HEK293 (cell line): ENCODE data around the gene ARHGAP24.

Experiments used
- CTCF ChIA-PET: fragments of 350-600 bp; formaldehyde crosslinking; extraction: SDS; loops from one replicate; lab custom pipeline; 2021; ENCODE audit warnings: antibody characterized with exemption; lab: Yijun Ruan, JAX
- POLR2A ChIA-PET: fragments of 300-600 bp; formaldehyde crosslinking; extraction: SDS; loops from one replicate; lab custom pipeline; 2020; ENCODE audit warnings: antibody characterized with exemption, inconsistent platforms; lab: Yijun Ruan, JAX
- H3K27ac ChIP-seq: fragments of 200-500 bp; sonication (Bioruptor generic); 2 replicates; pipeline ENCODE4 v1.5.1; 2014; ENCODE audit warnings: low read depth, low read length, control low read depth, inconsistent platforms; ENCODE audit errors: extremely low read depth
- H3K36me3 ChIP-seq, 2 experiments: fragments of 200-500 bp in 1 of 2; sonication (Bioruptor generic) in 1 of 2; 1 replicate in 1 of 2; 2 replicates in 1 of 2; pipeline ENCODE4 v1.5.1; 2014 to 2017; ENCODE audit warnings: inconsistent platforms in 2 of 2, low read length in 2 of 2; ENCODE audit not compliant: control insufficient read depth in 2 of 2, insufficient read depth in 1 of 2
- H3K4me1 ChIP-seq: fragments of 200-500 bp; sonication (Bioruptor generic); 2 replicates; pipeline ENCODE4 v1.5.1; 2014; ENCODE audit warnings: mild to moderate bottlenecking, low read length, inconsistent platforms; ENCODE audit not compliant: control insufficient read depth, insufficient read depth
- H3K4me3 ChIP-seq: 2 replicates; pipeline ENCODE4 v1.5.1; 2011; ENCODE audit warnings: low read depth, mild to moderate bottlenecking, control low read depth, low read length, moderate library complexity
- H3K9me3 ChIP-seq: fragments of 200-500 bp; sonication (Bioruptor generic); 2 replicates; pipeline ENCODE4 v1.5.1; 2014; ENCODE audit warnings: low read depth, low read length, inconsistent platforms; ENCODE audit not compliant: control insufficient read depth, insufficient read depth
- FEZF1 ChIP-seq: fragments of 450-650 bp; formaldehyde crosslinking; IDR thresholded peaks from 2 replicates; pipeline ENCODE4 v1.5.1; 2016; ENCODE audit warnings: missing biosample characterization, missing genetic modification characterization
- GLI4 ChIP-seq: fragments of 450-650 bp; formaldehyde crosslinking; IDR thresholded peaks from 2 replicates; pipeline ENCODE4 v1.5.1; 2016; ENCODE audit warnings: missing biosample characterization, missing genetic modification characterization
- GLIS2 ChIP-seq: fragments of 450-650 bp; formaldehyde crosslinking; IDR thresholded peaks from 2 replicates; pipeline ENCODE4 v1.5.1; 2016; ENCODE audit warnings: missing biosample characterization, missing genetic modification characterization
- HOXA7 ChIP-seq: sonication (generic); formaldehyde crosslinking; IDR thresholded peaks from 2 replicates; pipeline ENCODE4 v1.8.1; 2022; ENCODE audit warnings: missing genetic modification reagents, borderline replicate concordance
- PRDM1 ChIP-seq: fragments of 450-650 bp; formaldehyde crosslinking; IDR thresholded peaks from 2 replicates; pipeline ENCODE4; 2016; ENCODE audit warnings: missing biosample characterization, missing genetic modification characterization
- TCF7L2 ChIP-seq: IDR thresholded peaks from 2 replicates; pipeline ENCODE4 v1.6.1; 2011; ENCODE audit warnings: low read depth, mild to moderate bottlenecking, inconsistent platforms, low read length, moderate library complexity, borderline replicate concordance
- WT1 ChIP-seq: fragments of 450-650 bp; formaldehyde crosslinking; IDR thresholded peaks from 2 replicates; pipeline ENCODE4 v1.5.1; 2016; ENCODE audit warnings: missing biosample characterization, missing genetic modification characterization
- ZBTB17 ChIP-seq: fragments of 450-650 bp; formaldehyde crosslinking; IDR thresholded peaks from 2 replicates; pipeline ENCODE4 v1.5.1; 2016; ENCODE audit warnings: missing biosample characterization, missing genetic modification characterization
- ZFP41 ChIP-seq: fragments of 450-650 bp; formaldehyde crosslinking; IDR thresholded peaks from 2 replicates; pipeline ENCODE4 v1.5.1; 2016; ENCODE audit warnings: missing biosample characterization, missing genetic modification characterization, borderline replicate concordance
- ZNF121 ChIP-seq: fragments of 450-650 bp; formaldehyde crosslinking; IDR thresholded peaks from 2 replicates; pipeline ENCODE4 v1.5.1; 2016; ENCODE audit warnings: missing biosample characterization, missing genetic modification characterization
- ZNF132 ChIP-seq: fragments of 450-650 bp; formaldehyde crosslinking; IDR thresholded peaks from 2 replicates; pipeline ENCODE4 v1.5.1; 2017; ENCODE audit warnings: missing biosample characterization, missing genetic modification characterization, borderline replicate concordance
- ZNF140 ChIP-seq: fragments of 450-650 bp; formaldehyde crosslinking; IDR thresholded peaks from 2 replicates; pipeline ENCODE4 v1.5.1; 2016; ENCODE audit warnings: missing biosample characterization, missing genetic modification characterization
- ZNF169 ChIP-seq: fragments of 450-650 bp; formaldehyde crosslinking; IDR thresholded peaks from 2 replicates; pipeline ENCODE4 v1.5.1; 2016; ENCODE audit warnings: missing biosample characterization, missing genetic modification characterization
- ZNF335 ChIP-seq: fragments of 450-650 bp; formaldehyde crosslinking; conservative IDR thresholded peaks from 2 replicates; pipeline ENCODE4 v1.5.1; 2016; ENCODE audit warnings: missing biosample characterization, missing genetic modification characterization
- ZNF48 ChIP-seq: fragments of 450-650 bp; formaldehyde crosslinking; IDR thresholded peaks from 2 replicates; pipeline ENCODE4 v1.5.1; 2016; ENCODE audit warnings: missing biosample characterization, missing genetic modification characterization
- ZNF501 ChIP-seq: fragments of 450-650 bp; formaldehyde crosslinking; IDR thresholded peaks from 2 replicates; pipeline ENCODE4 v1.5.1; 2016; ENCODE audit warnings: missing biosample characterization, missing genetic modification characterization
- ZNF530 ChIP-seq: fragments of 450-650 bp; formaldehyde crosslinking; IDR thresholded peaks from 2 replicates; pipeline ENCODE4 v1.5.1; 2016; ENCODE audit warnings: low read depth, missing biosample characterization, missing genetic modification characterization
- ZNF670 ChIP-seq: fragments of 450-650 bp; formaldehyde crosslinking; IDR thresholded peaks from 2 replicates; pipeline ENCODE4 v1.5.1; 2016; ENCODE audit warnings: missing biosample characterization, missing genetic modification characterization, low read depth
- ZNF792 ChIP-seq: fragments of 450-650 bp; formaldehyde crosslinking; IDR thresholded peaks from 2 replicates; pipeline ENCODE4 v1.5.1; 2016; ENCODE audit warnings: missing biosample characterization, missing genetic modification characterization
- ZNF830 ChIP-seq: fragments of 450-650 bp; IDR thresholded peaks from 2 replicates; pipeline ENCODE4 v1.5.0; 2018; ENCODE audit warnings: missing biosample characterization, missing genetic modification characterization, low read depth, mild to moderate bottlenecking, moderate library complexity
- TF ChIP-seq, protein P1 (sequence below): fragments of 450-650 bp; formaldehyde crosslinking; IDR thresholded peaks from 2 replicates; pipeline ENCODE4 v1.5.1; 2016; ENCODE audit warnings: missing biosample characterization, missing genetic modification characterization
- TF ChIP-seq, protein P2 (sequence below): fragments of 450-650 bp; formaldehyde crosslinking; IDR thresholded peaks from 2 replicates; pipeline ENCODE4 v1.5.1; 2016; ENCODE audit warnings: missing biosample characterization, missing genetic modification characterization
- TF ChIP-seq, protein P3 (sequence below): fragments of 450-650 bp; formaldehyde crosslinking; optimal IDR thresholded peaks from 2 replicates; pipeline ENCODE3; 2016; ENCODE audit warnings: missing biosample characterization, mild to moderate bottlenecking, missing genetic modification characterization
- TF ChIP-seq, protein P4 (sequence below): fragments of 450-650 bp; formaldehyde crosslinking; IDR thresholded peaks from 2 replicates; pipeline ENCODE4 v1.5.1; 2017; ENCODE audit warnings: missing biosample characterization, mild to moderate bottlenecking, missing genetic modification characterization, moderate library complexity
- TF ChIP-seq, protein P5 (sequence below): fragments of 450-650 bp; formaldehyde crosslinking; IDR thresholded peaks from 2 replicates; pipeline ENCODE4 v1.5.1; 2016; ENCODE audit warnings: missing biosample characterization, missing genetic modification characterization
- TF ChIP-seq, protein P6 (sequence below): fragments of 450-650 bp; formaldehyde crosslinking; IDR thresholded peaks from 2 replicates; pipeline ENCODE4 v1.5.1; 2016; ENCODE audit warnings: missing biosample characterization, missing genetic modification characterization

The ARHGAP24 gene

DNA sequence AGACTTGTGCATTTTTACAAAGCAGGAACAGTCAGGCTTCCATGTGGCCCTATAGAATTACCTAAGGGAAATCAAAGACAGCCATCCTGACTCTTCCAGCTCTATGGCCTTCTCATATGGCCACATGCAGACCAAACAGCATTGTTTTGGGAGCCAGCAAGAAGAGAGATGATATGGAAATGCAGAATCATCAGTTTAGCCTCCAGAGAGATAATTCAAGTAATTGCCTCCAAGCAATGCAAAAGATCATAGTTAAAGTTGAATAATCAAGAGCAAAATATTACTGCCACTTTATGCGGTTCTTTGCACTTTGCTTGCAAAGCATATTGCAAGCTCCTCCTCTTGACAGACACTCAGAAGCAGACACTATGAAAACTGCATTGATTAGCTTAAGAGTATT is 207.4 kb downstream of the ARHGAP24 start (continued):
- no peak for TF ChIP-seq ZNF792 (tag by site-specific recombination)
- no peak for TF ChIP-seq ZNF670 (tag by site-specific recombination)
- TF ChIP-seq GLIS2 (tag by site-specific recombination): no peak
- TF ChIP-seq HOXA7: no peak

DNA sequence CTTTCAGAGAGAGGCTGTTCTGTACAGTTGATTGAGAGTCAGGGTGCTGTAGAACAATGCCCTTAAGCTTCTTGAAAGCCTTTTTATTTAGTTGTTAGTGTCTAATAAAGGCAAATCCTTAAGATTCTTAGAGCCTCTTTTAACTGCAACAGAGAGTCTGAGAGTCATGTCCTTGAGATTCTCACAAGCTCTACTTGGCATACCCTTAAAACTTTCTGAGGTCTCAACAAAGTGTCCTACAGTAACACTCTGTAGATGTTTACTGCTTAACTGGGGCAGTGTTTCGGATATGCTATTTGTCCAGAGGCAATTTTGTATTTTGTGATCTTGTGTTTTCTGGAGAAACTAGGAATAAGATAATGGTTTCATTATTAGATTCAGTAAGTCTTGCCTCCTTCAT is 209.7 kb downstream of the ARHGAP24 start:
- H3K27ac ChIP-seq: no peak overlapping the region
- CTCF ChIA-PET: interaction anchor here (0.7 kb wide), 1 partner anchor 10 kb away, joined by 4 read pairs; no protein-coding TSS in a partner anchor
- TF ChIP-seq GLI4 (tag by site-specific recombination): no peak
- TF ChIP-seq, protein P1, sequence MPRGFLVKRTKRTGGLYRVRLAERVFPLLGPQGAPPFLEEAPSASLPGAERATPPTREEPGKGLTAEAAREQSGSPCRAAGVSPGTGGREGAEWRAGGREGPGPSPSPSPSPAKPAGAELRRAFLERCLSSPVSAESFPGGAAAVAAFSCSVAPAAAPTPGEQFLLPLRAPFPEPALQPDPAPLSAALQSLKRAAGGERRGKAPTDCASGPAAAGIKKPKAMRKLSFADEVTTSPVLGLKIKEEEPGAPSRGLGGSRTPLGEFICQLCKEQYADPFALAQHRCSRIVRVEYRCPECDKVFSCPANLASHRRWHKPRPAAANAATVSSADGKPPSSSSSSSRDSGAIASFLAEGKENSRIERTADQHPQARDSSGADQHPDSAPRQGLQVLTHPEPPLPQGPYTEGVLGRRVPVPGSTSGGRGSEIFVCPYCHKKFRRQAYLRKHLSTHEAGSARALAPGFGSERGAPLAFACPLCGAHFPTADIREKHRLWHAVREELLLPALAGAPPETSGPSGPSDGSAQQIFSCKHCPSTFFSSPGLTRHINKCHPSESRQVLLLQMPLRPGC (tag by site-specific recombination): no peak
- TF ChIP-seq, protein P2, sequence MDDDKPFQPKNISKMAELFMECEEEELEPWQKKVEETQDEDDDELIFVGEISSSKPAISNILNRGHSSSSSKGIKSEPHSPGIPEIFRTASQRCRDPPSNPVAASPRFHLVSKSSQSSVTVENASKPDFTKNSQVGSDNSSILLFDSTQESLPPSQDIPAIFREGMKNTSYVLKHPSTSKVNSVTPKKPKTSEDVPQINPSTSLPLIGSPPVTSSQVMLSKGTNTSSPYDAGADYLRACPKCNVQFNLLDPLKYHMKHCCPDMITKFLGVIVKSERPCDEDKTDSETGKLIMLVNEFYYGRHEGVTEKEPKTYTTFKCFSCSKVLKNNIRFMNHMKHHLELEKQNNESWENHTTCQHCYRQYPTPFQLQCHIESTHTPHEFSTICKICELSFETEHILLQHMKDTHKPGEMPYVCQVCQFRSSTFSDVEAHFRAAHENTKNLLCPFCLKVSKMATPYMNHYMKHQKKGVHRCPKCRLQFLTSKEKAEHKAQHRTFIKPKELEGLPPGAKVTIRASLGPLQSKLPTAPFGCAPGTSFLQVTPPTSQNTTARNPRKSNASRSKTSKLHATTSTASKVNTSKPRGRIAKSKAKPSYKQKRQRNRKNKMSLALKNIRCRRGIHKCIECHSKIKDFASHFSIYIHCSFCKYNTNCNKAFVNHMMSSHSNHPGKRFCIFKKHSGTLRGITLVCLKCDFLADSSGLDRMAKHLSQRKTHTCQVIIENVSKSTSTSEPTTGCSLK (tag by site-specific recombination): no peak
- no peak for TF ChIP-seq WT1 (tag by site-specific recombination)
- TF ChIP-seq ZBTB17 (tag by site-specific recombination): no peak
- TF ChIP-seq ZNF530 (tag by site-specific recombination): no peak
- TF ChIP-seq, protein P3, sequence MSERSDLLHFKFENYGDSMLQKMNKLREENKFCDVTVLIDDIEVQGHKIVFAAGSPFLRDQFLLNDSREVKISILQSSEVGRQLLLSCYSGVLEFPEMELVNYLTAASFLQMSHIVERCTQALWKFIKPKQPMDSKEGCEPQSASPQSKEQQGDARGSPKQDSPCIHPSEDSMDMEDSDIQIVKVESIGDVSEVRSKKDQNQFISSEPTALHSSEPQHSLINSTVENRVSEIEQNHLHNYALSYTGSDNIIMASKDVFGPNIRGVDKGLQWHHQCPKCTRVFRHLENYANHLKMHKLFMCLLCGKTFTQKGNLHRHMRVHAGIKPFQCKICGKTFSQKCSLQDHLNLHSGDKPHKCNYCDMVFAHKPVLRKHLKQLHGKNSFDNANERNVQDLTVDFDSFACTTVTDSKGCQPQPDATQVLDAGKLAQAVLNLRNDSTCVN (tag by site-specific recombination): no peak
- TF ChIP-seq ZNF501 (tag by site-specific recombination): no peak
- TF ChIP-seq, protein P4, sequence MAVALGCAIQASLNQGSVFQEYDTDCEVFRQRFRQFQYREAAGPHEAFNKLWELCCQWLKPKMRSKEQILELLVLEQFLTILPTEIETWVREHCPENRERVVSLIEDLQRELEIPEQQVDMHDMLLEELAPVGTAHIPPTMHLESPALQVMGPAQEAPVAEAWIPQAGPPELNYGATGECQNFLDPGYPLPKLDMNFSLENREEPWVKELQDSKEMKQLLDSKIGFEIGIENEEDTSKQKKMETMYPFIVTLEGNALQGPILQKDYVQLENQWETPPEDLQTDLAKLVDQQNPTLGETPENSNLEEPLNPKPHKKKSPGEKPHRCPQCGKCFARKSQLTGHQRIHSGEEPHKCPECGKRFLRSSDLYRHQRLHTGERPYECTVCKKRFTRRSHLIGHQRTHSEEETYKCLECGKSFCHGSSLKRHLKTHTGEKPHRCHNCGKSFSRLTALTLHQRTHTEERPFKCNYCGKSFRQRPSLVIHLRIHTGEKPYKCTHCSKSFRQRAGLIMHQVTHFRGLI: no peak
- no peak for TF ChIP-seq FEZF1 (tag by site-specific recombination)
- no peak for TF ChIP-seq TCF7L2
- TF ChIP-seq ZNF335 (tag by site-specific recombination): no peak
- no peak for TF ChIP-seq PRDM1
- no peak for TF ChIP-seq ZNF140 (tag by site-specific recombination)
- TF ChIP-seq ZFP41 (tag by site-specific recombination): no peak

DNA sequence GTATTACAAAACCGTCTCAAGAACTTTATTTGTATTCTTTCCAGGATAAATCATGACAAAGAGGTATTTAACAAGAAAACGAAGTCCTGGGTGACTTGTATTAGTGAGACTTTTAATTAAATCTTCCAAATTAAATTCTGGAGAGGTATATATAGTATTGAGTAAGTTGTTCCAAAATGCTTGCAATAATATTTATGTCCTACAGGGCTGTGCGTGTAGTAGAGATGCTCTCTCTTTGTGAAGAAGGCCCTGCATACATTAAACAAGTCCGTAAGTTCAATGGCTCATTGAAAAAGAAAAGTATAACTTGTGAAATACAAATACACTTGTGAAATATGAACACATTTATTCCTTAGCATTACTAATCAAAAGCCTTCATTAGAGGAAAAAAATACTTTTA is 211.4 kb downstream of the ARHGAP24 start:
- ChIA-PET CTCF (no interaction called here), POLR2A (no interaction called here)
- Histone ChIP-seq H3K27ac (no peak overlapping the region), H3K4me3 (no peak overlapping the region), H3K36me3 (no peaks in the 10 kb centered on the region), H3K9me3 (no peaks in the 10 kb centered on the region), H3K4me1 (no peaks in the 10 kb centered on the region)
- TF ChIP-seq, protein P5, sequence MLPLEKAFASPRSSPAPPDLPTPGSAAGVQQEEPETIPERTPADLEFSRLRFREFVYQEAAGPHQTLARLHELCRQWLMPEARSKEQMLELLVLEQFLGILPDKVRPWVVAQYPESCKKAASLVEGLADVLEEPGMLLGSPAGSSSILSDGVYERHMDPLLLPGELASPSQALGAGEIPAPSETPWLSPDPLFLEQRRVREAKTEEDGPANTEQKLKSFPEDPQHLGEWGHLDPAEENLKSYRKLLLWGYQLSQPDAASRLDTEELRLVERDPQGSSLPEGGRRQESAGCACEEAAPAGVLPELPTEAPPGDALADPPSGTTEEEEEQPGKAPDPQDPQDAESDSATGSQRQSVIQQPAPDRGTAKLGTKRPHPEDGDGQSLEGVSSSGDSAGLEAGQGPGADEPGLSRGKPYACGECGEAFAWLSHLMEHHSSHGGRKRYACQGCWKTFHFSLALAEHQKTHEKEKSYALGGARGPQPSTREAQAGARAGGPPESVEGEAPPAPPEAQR: no peak
- TF ChIP-seq ZNF48 (tag by site-specific recombination) (no peak), ZNF132 (no peak), ZNF121 (no peak), ZNF830 (tag by site-specific recombination) (no peak), ZNF169 (tag by site-specific recombination) (no peak)
- TF ChIP-seq, protein P6, sequence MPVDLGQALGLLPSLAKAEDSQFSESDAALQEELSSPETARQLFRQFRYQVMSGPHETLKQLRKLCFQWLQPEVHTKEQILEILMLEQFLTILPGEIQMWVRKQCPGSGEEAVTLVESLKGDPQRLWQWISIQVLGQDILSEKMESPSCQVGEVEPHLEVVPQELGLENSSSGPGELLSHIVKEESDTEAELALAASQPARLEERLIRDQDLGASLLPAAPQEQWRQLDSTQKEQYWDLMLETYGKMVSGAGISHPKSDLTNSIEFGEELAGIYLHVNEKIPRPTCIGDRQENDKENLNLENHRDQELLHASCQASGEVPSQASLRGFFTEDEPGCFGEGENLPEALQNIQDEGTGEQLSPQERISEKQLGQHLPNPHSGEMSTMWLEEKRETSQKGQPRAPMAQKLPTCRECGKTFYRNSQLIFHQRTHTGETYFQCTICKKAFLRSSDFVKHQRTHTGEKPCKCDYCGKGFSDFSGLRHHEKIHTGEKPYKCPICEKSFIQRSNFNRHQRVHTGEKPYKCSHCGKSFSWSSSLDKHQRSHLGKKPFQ (tag by site-specific recombination): no peak

More for the DNA sequence above, 209.7 kb downstream of the ARHGAP24 start:
- Histone ChIP-seq H3K36me3 (no peaks in the 10 kb centered on the region), H3K4me3 (no peak overlapping the region), H3K9me3 (no peaks in the 10 kb centered on the region), H3K4me1 (no peaks in the 10 kb centered on the region)
- POLR2A ChIA-PET: no interaction called here
